HG03196 (cell line): ENCODE results near the gene CCDC186.
A peak's percentile ranks its signal among the peaks of the same experiment; 100 is the strongest.

Experiments used
- ATAC-seq: cut with Tn5 transposase; IDR thresholded peaks from one replicate; pipeline ENCODE4 v1.9.1; 2021; ENCODE audit not compliant: unreplicated experiment

The CCDC186 gene

DNA sequence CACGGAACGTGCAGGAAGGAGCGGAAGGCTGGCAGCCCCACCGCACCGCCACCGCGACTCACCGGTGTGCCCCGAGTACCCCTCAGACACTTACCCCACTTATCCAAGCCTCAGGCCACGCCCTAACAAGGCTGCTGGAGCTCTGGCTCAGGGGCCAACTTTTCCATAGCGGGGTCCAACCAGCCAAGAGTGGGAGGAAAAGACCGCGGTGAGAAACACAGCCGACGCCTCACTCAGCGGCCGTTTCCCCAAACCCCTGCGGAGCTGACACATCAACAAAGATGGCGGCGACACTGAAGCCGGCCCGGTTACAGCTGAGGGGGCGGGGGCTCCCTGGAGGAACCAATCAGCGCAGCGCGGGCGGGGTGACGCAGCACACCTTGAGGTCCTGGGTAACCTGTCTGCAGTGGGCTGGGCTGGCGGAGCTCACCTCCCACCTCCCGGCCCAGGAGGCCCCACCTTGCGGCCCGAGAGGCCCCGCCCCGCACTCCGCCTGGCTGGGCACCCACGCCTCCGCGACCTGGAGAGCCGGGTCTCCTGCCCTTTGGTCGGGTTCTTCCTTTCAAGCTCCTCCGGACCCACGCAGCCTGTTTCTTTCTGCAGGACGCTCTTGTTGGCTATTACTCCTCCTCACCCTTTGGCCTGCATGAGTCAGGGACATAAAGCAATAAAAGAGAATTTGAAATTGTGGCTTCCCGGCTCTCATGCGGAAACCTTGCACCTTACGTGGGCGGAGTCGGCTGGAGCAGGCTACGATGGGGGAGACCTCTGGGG is at the start of gene CCDC186:
TSS of gene CCDC186 (minus strand) at position 283 of the 774 bp plus-strand sequence. CDS start 10,935 bp downstream, outside the sequence.
- peak; percentile 99 for ATAC-seq

DNA sequence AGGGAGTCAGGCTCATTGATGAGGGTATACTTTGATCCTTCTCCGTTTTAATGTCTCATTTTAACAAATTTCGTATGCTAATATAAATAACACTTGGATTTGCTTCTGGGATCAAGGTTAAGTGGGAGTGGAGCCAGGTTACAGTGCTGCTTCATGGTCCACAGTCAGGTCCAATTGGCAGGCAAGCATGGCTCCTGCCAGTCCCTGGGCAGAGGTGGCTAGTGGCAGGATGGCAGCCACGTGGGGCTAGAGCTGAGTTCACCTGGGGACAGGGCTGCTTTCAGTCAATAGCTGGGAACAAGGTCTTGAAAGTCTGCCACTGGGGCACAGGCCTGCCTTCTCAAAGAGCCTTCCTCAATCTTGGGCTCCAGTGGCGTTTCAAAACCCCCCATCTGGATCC is 49.1 kb upstream of the CCDC186 start:
- no peak for ATAC-seq

DNA sequence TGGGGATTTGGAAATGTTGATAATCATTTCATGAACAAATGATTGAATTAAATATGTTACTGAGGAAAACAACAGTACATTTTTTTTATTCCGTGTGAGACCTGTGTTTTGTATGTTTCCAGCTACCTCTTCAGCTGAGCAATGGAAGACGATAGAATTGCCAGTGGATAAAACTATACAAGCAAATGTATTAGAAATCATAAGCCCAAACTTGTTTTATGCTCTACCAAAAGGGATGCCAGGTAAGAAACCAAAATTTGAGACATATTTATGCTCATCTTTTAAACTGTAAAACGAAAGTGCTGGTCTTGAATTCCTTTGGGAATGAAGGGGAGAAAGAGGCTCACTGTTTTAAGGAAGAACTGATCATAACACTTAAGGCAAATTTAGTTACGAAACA is 47.2 kb upstream of the CCDC186 start:
- ATAC-seq: no peak

DNA sequence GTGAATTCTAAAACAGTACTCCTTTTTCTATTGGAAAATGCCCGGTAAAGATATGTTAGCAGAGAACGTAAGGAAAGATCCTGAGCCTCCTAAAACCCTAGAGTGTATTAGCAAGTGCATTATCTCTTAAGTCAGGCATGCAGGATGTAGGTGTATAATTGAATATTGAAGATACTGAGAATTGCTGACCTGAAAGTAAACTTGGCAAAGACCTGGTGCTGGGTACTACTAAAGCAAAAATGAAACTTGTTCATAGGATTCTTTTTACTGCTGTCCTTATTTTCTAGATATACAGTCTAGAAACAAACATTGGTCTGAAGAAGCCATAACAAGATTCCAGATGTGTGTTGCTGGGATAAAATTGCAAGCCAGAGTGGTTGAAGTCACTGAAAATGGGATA is 46.3 kb upstream of the CCDC186 start:
- no peak for ATAC-seq

DNA sequence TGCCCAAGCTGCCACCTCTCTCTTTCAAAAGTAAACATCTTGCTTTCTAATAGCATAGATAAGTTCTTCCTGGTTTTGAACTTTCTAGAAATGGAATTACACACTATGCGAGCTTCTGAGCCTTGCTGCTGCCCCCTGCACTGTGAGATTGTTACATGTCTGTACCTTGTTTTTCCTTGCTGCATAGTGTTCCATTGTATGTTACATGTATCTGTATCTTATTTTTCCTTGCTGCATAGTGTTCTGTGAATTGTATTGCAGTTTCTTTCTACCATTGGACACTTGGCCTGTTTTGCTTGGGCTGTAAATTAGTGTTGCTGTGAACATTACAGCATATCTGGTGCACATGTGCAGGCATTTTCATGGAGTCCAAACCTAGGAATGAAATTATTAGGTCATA is 41.0 kb upstream of the CCDC186 start:
- ATAC-seq: no peak

DNA sequence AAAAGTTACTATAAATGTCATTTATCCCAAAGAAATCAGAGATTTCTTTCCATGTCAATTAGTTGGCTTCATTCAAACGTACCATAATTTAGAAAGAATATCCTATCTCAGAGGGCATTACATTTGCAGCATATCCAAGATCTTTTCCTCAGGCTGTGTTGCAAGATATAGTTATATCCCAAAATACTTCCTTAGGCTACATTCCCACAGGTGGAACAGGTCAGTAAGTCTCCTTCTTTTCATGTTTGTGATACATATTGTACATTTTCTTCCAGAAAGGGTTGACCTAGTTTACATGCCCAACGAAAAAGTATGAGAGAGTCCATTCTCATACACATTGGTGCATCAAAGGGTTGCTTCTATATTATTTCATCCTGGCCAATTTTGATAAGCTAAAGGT is 38.1 kb upstream of the CCDC186 start:
- no peak for ATAC-seq

DNA sequence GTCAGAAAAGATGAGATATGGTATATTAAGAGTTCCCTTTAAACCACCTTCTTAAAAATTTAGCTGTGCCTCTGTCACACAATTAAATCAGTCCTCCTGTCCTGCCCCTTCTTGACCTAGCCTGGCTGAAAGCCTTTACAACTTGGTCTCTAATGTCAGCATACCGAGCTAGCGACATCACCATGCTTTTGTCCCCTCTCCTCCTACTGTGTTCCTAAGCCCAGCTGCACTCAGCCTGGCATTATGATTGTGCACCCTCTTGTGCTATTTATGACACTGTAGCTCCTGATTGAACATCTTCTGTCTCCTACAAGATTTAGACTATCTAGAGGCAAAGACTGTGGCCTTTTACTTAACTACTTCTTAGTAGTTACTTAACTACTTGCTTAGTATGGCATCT is 34.3 kb upstream of the CCDC186 start:
- no peak for ATAC-seq

DNA sequence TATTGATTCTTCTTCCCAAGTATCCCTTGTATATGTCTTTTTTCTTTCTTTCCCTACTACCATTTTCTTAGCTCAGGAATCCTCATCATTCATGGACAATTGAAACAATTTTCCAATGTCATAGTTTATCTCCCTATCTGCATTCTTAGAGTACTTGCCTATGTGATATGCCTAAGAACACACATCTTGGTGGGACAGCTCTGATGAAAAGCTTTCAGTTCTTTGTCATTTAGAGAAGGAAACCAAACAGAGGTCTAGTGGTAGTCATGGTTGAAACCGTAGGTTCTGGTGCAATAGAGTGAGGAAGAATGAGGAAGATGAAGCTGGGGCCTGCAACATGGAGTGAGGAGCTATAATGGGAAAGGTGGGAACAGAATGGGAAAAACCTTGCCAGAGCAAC is 33.3 kb upstream of the CCDC186 start:
- ATAC-seq: no peak

DNA sequence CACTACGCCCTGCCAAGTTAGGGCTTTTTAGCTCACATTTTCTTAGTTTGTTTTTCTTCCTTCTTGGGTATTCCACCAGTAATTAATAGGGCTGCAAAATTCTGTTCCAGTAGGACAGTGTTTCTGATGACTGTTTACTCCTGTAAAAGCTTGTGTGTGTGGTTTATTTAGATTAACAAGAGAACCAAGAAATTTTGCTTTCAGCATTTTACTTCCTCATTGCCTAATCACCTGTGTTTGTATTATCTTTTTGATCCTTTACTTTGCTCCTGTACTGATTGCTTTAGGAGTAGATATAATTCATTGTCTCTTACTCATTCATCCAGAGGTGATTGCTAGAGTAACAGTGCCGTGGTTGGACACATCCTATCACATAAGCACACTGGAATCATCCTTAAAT is 32.9 kb upstream of the CCDC186 start:
- ATAC-seq: no peak

DNA sequence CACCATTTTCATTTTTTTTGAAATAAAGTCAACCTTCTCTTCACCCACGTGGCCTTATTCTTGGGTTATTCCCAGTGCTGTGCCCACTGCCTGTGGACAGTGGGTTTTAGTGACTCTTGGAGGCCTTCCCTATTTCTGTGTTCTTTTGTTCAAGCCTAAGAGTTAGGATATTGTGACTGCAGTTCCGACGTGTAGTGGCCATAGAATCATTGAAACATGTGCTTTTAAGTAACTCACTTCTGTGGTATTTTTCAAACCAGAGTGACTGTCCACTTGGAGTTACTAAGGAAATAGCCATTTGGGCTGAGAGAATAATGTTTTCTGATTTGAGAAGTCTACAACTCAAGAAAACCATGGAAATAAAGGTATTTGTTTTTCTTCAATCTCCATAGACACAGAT is 28.8 kb upstream of the CCDC186 start:
- ATAC-seq: no peak

DNA sequence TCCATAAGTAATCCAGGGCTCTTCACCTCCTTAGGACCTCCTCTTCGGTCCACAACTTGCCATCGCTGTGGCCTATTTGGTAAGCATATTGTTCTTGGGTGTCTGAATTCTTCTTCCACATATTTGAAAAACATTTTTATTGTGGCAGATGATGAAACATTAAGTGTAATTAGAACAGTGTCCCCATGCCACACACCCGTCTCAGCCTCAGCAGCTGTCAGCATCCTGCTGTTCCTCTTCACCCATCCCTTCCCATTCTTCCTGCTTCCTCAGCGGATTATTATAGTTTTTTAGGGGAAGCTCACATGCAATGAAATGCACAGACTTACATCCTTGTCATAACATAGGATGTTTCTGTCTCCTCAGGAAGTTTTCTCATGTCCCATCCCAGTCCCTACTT is 25.2 kb upstream of the CCDC186 start:
- ATAC-seq: no peak

DNA sequence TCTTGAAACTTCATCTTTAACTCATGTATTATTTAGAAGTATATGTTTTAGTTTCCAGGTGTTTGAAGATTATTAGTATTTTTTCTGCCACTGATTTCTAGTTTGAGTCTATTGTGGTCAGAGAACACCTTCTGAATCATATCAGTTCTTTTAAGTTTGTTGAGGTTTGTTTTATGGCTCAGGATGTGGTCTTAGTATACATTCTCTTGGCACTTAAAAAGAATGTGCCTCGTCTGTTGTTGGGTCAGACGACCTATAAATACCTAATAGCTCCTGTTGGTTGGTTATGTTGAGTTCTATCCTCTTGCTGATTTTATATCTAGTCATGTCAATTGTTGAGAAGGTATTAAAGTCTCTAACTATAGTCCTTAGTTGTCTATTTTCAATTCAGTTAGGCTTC is 21.1 kb upstream of the CCDC186 start:
- ATAC-seq: peak; percentile 83

DNA sequence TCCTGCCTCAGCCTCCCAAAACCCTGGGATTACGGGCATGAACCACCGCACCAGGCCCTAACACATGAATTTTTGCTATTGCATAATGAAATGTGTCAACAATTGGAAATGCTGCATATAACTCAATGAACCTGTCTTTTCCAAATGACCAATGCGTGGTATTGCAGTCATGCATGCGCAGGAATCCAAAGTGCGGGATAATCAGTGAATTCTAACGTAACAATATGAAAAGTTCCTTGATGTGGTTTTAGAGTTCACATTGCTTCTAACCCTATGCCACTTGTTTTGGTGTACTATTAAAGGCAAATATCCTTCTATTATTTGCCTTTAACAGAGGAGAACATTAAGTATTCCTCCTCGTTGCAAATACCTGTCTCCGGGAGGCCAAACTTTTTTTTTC is 15.7 kb upstream of the CCDC186 start:
- ATAC-seq: no peak

DNA sequence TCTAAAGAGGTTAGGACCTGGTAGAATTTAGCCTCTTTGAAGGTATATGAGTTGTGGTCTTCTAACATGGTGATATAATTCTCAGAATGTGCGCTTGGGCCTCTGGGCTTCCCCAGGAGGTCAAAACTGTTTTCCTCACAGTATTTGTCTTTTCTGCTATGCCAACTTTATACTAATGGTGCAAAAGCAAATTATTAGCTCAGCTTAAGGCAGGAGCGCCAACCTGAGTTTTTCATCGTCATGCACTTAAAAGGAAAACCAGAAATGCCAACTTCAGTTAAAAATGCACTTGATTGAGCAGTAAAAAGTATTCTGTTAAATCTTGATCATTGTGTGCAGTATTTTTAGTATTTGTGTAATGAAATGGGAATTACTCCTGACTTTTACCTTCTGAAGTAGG is 14.9 kb upstream of the CCDC186 start:
- no peak for ATAC-seq

DNA sequence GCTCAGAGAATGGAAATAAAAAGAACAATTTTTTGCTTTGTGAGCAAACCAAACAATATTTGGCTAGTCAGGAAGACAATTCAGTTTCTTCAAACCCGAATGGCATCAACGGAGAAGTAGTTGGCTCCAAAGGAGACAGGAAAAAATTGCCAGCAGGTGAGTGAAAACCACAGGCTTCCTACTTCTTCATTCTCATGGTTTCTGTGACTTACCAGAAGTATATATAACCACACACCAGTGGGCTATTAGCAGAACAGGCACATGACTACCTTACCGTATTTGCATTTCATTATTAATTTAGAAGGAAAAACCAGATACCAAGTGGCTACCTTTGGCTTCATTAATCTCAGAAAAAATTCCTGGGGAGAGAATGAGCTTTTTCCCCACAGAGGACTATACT is 14.0 kb upstream of the CCDC186 start:
- ATAC-seq: no peak

DNA sequence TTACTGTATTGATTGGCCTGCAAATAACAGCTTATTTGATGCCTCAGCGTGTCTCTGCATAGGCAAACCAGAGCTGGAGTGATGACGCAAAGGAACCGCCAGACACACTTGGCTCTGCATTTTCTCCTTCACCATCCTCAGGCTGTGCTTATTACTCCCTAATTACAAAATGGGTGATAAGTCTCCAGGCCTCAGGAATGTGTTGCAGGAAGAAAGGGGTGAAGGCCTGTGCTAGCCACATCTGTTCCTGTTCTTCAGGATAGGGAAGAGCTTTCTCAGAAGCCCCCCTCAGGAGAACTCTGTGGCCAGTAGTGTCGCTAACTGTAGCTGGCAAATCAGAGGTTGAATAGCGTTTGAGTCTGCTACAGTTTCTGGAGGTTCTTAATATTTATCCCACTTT is 10.3 kb upstream of the CCDC186 start:
- ATAC-seq: no peak

DNA sequence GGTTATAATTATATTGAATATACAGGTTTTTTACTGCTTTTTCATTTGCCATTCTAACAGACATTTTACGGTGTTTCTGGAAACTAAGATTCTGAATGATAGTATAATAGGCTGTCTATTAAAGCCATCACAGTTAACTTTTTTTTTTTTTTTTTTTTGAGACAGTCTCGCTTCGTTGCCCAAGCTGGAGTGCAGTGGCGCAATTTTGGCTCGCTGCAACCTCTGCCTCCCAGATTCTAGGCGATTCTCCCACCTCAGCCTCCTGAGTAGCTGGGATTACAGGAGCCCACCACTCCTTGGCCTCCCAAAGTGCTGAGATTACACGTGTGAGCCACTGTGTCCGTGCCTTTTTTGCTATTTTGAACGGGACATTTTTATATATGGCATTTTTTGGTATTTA is 9.6 kb upstream of the CCDC186 start:
- ATAC-seq: no peak

DNA sequence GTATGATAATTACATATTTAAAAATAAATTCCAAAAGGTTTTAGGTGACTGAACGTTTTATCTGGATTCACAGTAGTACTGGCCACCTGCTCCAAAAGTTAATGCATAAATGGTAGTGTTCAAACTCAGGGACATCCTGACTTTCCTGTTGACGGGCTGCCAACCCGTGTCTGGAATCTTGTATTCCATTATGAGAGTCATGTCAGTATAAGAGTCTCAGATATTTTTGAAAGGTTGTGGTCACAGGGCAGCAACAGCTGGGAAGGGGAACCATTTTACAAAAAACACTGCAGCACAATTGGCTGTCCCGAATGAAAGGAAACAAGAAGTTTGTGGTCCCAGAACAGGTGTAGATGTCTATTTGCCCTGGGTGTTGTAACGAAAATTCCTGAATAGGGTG is 8.0 kb upstream of the CCDC186 start:
- no peak for ATAC-seq

DNA sequence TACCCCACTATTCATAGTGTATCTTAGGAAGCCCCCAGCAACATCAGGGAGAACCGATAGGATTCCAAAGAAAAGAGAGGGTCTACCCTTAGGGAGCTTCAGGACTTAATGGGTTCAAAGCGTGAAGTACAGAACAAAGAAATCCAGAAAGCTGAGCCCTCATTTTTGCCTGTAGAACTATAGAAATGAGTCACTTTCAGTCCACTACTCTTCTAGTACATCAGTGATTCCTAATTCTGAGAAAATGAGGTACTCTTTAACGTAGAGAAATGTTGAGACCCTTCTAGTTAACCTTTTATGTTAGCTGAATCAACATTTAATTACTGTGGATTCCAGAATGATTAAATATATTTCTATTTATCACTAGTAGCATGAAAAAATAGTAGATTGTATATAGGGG is 6.9 kb upstream of the CCDC186 start:
- ATAC-seq: no peak

DNA sequence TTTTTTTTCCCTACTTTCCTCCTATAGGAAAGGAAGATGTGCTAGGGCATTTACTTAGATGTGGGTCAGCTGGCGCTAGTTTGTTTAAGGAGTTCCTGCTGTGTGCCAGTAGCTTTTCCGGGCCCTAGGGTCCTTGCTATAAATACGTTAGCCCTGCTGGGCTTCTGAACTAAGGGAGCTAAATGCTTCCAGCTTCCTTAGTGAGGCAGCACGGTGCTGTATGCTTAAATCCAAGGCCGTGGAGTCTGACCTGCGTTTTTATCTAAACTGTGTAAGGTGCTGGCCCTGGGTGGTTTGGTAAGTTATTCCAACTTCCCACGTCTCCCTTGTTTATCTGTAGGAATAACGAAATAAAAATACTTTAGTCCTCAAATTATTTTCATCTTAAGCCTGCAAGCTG is 5.7 kb upstream of the CCDC186 start:
- no peak for ATAC-seq

DNA sequence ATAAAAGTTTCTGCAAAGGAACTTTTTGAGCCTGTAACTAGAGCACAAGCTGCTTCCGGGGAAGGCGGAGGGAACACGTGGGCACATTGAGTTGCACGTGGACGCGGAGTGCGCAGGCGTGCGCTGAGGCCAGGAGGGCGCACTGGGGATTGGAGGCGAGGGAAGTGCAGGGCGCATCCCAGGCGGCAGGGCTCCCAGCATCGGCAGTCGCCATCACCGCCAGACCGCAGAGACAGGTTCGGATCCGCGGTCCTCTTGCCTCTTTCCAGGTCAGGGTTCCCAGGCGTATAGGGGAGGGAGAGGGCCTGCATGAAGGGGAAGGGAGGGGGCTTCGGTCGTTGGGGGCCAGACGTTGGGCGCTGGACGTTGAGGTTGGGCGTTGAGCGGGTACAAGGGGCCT is 5.1 kb upstream of the CCDC186 start, which contains the start of gene TDRD1:
TSS of gene TDRD1 (plus strand) at position 206 of the 400 bp plus-strand sequence. CDS start 8,479 bp downstream, outside the sequence.
- no peak for ATAC-seq

DNA sequence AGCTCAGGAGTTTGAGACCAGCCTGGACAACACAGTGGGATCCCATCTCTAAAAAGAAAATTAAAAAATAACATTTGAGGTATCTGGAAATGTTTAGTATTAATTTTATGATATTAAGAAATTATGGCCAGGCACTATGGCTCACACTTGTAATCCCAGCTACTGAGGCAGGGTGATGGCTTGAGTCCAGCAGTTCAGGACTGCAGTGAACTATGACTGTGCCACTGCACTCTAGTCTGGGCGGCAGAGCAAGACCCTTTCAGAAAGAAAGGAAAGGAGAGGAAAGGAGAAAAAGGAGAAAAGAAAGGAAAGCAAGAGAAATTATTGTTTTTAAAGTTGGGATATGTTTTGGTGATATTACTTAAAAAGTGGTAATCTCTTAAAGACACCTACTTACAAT is 2.5 kb upstream of the CCDC186 start:
- ATAC-seq: no peak

DNA sequence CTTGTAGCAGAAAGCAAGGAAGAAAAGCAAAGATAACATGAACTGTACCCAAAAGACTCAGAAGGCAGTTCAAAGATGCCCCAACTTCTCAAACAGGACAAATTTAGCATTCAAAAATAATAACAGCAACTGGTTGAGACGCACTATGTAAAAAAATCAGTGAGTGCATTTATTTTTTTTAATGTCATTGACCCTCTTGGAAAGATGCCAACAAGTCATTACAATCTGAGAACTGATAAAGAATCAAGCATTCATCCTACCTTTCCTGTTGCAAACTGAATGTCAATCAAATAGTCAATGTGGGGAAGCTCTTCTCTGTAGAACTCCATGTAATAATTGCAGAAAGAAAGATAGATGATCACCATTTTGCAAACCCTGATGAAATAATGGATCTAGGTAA is 1.7 kb upstream of the CCDC186 start:
- no peak for ATAC-seq
